Esophagus mucosa (tissue), 1 donor: ENCODE results near the gene MB21D2. TPM values are rescaled to one million over a fixed set of nuclear protein-coding genes. Genes with fewer than 3 reads are reported as not detected.
A peak's percentile ranks its signal among the peaks of the same experiment; 100 is the strongest.
"Not testable (repeated sequence)": the region's sequence is repeated elsewhere in the genome, so short reads cannot be mapped to it uniquely, and the experiment has no call there.

Experiments used
- ATAC-seq: fragments of 200-7000 bp; cut with Tn5 transposase; one replicate; pipeline ENCODE4 v1.9.1; 2020
- total RNA-seq: library from RNA; stranded (reverse); gene quantifications from one replicate; pipeline ENCODE4 v1.2.4, GENCODE V29; 2023
- donor health status: DM: yes; HTN: yes; CAD: no.

The MB21D2 gene
- total RNA-seq, 1 donor from 2014 or later: 2.4 TPM

DNA sequence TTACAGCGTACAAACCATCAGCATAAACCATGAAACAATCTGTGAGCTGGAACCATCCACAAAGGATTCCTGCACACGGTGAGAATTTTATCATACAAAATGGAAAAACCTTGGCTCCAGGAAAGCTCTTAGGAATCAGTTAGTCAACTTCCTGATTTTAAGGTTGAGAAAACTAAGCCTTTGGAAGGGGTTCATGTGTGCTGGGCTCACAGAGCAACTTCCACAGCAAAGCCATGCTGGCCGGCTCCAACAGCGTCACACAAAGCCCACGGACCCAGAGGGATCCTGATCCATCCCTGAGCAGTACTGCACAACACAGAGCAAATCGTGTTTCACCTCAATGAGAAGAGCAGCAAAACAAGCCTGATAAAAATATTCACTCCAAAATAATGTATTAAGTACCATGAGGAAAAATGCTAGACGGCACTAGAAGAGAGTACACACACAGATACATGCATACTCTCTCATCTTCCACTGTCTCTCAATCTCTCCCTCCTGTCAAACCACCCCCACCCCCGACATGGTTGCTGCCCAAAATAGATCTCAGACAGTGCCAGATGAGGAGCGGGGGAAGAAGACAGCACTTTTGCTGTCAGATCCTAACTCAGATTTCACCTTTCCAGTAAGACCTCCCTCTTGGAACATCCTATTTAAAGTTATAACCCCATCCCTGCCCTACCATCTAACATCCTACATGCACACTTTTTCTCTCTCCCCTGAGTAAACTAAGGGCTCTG is 58.6 kb downstream of the MB21D2 start:
- no peak for ATAC-seq

DNA sequence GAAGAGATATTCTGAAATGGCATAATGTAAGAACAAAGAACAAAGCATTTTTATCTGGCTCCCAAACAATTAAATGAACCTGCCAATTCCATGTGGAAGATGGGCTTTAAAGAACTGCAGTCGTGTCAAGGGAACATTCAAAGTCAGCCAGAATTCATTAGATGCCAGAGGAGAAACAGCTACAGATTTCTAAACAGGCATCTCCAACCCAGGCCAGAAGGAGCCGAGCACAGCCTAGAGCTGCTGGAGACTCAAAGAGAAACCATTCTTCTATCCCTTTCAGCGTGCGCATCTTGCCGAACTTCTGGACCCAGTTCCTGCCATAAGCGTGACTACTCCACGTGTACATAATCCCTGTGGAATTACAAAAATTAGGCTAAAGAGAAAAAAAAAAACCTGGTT is 60.4 kb downstream of the MB21D2 start:
- no peak for ATAC-seq

DNA sequence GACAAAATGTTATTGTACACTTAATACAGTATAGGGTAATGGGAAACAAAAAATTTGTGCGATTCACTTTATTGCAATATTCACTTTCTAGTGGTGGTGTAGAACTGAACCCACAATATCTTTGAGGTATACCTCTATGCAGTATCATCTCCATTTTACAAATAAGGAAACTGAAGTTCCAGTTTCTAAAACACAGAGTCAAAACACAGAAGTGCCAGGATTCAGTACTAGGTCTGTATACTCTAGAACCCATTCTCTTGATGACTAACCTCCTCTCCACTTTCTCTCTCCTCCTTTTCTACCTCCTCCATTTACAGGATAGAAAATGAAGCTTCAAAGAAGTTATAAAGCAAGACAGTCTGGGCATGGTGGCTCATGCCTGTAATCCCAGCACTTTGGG is 62.2 kb downstream of the MB21D2 start:
- ATAC-seq: no peak

DNA sequence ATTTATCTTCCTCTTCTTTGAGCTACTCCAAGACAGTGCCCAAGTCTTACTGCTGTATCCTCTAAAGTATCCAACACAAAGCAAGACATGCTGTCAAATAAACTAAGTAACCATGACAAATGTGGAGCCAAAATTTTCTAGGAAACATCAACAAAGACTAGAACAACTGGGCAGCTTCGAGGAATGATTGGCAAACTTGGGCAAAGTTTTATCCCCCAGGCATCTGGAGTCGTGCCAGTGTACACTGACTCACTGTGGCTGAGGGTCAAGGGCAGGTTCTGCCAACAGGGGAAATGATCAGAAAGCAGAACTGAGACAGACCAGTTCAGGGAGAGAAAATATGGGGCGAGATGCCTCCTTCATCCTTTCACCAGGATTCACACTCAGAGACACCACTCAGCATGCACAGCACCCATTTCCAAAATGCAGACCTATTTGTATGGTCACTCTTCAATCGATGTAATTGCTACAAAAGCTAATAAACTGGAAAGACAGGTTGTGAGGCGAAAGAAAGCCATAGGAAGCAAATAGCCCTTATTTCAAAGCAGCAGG is 65.8 kb downstream of the MB21D2 start:
- ATAC-seq: peak; percentile 36

DNA sequence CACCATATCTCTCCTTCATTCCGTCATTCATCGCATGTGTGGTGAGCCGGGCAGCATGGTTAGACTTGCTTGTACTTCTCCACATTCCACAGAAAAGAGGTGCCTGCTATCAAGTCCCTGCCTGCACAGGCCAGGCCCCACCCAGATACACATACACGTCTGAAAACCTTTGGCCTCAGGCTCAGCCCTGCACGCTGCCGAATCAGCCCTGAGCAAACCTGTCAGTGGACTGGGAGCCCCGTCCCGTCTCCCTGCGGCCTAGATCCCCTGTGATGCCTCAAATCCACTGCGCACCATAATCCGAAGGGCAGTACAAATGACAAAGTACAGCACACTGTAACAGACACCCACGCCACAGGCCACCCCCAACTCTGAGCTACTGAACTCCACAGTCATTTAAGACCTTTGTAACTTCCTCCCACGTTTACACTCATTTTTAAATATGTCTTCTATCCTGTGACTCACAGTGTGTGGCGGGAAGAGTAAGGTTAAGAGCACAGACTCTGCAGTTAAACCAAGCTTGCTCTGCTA is 67.1 kb downstream of the MB21D2 start:
- peak; percentile 95 for ATAC-seq

DNA sequence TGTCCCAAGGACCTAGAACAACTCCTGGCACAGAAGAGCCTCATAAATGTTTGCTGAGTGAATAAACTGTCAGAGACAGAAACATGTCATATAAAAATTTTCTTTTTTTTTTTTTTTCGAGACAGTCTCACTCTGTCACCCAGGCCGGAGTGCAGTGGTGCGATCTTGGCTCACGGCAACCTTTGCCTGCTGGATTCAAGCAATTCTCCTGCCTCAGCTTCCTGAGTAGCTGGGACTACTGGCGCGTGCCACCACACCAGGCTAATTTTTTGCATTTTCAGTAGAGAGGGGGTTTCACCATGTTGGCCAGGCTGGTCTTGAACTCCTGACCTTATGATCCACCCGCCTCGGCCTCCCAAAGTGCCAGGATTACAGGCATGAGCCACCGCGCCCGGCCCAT is 67.8 kb downstream of the MB21D2 start:
- ATAC-seq: not testable (repeated sequence)

DNA sequence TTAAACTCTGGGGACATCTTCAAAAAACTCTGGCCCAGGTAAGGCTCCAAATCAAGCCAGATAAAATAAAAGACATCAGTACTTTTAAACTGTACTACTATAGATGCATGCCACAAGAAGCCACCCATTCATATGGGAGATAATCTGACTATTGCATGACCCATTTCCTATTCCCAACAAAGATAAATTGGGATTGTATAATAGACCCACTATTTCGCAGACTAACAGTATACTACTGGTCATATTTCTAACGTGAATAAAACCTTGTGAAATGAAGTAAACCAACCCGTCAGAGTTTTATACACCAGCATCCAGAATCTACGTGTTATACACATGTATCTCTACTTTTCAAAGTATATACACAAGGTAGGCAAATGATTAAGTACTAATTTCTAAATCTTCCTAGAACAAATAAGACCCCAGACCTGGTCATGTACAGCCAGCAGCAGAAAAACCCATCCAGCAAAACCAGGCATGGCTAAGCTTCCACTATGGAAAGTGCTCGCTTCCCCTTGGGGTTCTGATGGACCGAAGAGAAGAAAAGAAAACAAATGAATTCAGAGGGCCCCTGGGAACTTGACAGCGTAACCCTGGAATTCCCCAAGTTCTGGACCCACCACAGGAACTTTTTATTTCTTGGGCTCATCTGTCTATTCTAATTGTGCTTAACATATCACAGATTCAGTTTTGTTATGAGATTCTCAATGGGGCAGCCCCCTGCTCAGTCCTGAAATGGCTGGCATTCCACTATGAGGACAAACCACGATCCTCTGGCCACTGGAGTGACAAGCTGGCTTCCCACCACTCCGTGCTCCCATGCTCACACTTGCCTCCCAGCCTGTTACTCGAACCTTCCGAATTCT is 69.1 kb downstream of the MB21D2 start:
- no peak for ATAC-seq

DNA sequence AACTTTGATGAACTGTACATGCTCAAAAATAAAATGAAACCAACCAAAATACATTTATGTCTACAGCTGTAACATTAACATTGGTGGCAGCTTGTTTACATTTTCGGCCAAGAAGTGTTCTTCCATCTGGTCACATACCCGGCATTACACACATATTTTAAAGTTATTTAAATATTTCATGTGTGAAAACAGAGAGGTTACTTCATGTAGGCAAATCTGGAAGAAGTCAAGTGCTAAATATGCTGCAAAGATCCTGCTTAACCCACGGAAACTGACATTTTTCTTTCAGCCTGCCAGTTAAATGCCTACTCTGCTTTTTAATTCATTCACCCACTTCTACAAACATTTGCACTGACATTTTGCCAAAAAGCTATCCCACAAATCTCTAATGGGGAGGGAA is 69.7 kb downstream of the MB21D2 start:
- no peak for ATAC-seq

DNA sequence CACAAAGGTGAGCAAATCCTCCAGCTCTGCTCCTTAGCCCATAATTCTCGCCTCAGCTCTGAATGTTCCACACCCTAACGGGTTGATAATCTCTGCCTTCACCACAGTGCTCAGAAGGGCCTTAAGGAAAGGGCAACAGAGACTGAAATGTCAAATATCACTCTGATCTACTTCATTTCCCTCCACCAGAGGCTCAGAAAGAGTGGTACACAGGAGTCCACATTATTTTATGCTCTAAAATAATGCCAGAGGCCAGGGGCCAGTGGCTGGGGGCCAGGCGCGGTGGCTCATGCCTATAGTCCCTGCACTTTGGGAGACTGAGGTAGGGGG is 72.2 kb downstream of the MB21D2 start:
- ATAC-seq: no peak

DNA sequence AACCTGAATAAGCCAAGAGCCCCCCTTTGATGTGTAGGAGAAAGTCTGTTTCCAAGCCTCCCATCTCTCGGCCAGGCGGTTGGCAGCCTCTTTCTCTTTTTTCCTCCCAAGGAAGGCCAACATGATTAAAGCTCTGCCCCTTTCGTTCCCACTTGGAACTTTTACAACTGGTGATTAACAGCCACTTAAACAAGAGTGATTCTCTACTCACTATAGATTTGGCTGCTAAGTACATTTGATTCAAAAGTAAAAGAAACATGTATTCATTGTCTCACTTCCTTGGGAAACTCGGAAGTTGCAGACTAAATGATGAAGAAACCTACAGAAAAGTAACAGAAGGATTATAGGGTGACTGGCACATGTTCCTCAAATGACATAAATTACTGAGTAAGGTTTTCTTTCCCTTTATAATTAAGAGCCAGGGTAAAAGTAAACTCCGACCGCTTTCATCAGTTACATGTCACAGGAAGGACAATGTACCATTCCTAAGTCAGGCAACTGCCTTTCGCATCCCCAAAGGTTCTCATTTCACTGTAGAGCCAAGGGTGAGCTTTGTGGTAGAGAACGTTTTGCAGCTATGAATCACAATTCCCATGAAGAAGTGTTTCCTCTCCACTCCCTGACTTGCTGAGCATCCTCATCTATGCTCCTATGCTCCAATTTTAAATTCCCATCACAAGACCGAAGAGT is 72.7 kb downstream of the MB21D2 start:
- ATAC-seq: no peak

DNA sequence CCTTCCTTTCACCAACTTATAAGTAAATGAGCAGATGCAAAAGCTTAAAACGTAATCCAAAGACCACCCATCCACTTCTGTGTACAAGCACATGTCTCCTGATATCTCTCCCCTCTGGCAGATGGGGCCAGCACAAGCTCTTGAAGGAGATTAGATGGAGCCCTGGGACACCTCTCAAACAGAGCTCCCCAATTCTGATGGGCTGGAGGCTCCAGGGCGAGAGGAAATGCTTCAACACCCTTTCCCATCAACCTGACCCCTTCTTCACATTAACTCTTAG is 73.2 kb downstream of the MB21D2 start:
- ATAC-seq: no peak

DNA sequence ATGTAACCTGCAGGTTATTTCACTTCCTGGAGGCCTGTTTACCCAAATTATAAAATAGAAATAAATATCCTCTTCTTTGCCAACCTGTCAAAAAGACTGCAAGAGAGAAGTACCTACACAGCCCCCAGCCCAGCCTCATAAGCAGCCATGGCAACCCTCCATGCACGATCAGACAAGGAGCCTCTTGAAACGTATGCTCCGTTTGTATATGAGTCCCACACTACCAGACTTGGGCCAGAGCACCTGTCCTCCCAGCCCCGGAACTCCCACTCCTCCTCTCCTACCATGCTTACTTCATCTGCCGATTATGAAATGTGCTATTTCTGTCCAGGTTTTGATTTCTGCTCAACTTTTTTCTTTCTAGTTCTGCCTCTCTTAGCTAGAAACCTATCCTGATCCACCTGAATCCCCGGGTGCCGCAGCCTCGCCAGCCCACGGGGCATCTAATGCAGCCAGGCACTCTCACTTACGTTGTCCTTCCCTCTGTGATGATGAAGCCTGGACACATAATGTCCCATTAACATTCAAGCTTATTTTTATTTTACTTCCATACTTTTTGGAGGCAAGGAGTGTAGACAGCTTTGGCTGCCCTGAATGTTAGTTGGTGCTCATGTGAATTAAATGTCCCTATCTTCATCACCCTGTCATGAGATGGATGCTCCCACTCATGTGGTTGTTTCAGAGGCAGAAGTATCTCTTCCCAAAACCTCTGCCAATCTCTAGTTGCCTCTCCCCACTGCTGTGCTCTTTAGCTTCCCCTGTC is 73.8 kb downstream of the MB21D2 start:
- ATAC-seq: no peak

DNA sequence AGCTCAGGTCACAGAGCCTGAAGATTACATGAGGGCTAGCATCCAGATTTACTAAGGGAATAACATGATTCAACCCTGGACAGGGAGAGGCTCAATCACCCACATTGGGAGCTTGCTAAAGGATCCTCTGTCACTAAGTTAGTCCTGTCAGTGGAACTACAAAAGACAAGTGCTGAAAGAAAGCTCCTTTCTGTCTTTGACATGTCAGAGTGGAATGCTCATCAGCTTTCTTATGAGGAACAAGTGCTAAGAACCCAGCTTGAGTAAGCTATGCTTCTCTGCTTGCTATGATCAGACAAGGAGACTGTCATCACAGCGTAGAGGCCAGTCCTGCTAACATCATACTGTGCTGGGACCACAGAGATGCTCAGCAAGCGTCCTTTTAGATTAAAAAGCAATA is 74.5 kb downstream of the MB21D2 start:
- no peak for ATAC-seq

DNA sequence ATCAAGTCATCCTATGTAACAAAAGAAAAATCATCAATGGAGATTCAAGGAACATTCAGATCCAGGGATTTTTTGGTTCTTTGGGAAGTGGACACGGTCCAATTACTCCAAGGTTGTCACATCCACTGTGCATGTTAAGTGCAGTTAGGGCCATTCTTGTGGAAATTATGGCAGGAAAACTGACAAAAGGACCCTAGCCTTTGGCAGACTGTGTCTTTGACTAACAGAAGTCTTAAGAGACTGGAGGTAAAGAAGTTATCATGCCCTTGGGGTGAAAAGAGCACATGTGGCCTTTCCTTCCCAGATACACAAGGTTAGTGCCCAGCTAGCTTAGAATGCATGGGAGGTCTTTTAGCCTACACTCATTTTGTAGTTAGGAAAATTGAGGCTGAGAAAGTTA is 74.9 kb downstream of the MB21D2 start:
- ATAC-seq: no peak

DNA sequence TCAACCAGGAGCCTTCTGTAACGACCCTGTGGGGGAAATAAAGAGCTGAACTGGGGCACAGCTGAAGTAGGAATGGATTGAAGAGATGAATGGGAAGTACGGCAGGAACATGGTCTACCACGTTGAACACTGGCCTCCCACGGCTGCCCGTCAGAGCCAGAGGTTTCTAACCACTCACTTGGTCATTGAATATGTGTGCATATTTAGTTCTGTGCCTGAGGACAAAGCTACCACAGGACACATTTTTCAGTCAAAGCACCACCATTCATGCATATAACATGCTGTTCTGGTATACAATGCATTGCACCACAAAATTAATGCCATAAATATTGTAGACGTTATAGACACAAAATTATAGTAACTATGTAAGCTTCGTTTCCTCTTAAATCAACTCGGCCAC is 75.5 kb downstream of the MB21D2 start:
- ATAC-seq: no peak

DNA sequence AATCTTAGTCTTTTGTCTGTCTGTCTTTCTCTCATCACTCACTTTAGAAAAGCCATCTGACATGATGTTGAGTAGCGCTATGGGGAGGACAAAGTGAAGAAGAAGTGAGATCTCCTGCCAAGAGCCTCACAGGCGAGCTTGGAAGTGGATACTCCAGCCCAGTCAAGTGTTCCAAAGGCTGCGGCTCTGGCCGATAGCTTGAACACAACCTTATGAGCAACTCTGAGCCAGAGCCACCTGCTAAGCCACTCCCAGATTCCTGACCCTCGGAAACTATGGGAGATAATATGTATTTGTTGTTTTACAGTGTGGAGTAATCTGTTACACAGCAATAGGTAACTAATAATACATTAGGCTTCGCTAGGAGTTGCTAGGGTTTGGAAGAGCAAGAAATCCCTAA is 76.2 kb downstream of the MB21D2 start:
- no peak for ATAC-seq

DNA sequence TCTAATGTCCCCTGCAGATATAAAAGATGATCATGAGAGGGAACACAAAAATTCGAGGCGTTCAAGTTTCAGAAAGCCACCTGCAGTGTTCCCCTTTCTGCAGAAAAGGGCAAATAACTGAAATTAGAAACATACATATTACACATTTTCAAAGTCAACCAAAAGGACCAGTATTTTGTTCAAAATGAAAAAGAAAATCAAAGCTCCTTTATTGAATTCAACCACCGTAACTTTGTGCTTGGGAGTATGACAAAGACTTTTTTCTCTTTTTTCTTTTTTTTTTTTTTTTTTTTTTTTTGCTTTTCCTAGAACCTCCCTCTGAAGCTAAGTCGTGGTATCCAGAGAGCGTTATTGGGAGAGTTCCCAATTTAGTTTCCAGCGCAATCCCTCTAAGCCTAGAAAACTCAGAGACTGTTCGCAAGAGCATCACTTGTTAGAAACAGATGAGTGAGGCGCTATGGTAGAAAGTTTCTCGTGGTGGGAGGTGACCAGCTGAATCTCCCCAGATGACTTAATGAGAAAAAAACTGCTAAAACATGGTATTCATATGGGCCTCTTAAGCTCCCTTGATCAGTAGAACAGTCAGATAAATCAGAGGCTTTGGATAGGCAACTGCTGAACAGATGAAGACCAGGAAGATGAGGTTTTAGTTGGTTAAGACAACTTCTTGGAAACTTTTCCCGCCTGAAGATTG is 77.4 kb downstream of the MB21D2 start:
- no peak for ATAC-seq

DNA sequence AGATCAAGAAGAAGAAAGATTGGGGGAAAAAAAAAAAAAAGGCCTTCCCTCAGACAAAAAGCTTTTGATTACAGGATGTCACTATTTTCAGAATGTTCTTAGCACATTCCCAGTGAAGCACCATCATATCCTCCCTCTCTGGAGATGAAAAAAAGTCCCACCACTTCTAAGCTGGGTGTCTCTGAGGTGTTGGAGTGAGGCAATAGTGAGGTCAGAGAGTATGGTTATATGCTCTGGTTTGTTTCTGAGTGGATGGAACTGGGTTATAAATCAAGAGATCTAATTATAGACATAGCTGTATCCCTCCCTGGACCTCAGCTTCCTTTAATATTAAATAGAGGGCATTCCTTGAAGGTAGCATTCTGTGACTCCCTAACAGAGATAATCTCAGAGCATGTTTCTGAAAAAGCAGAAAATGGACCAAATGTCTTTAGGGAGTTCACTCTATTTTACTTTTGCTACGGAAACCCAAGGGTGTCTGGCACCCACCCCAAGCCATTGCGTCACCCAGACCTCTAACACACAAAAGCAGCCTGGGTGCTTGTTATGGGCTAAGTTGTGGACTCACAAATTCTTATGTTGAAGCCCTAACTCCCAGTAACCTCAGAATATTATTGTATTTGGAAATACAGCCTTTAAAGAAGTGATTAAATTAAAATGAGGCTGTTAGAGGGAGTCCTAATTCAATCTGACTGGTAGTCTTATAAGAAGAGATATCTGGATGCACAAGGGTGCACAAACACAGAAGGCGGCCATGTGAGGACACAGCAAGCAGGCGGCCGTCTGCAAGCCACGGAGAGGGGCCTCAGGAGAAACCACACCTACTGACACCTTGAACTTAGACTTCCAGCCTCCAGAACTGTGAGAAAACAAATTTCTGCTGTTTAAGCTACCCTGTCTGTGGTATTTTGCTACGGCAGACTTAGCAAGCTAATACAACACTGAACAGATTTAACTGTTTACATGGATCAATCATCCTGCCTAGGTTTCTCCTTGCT is 81.5 kb downstream of the MB21D2 start:
- ATAC-seq: no peak

DNA sequence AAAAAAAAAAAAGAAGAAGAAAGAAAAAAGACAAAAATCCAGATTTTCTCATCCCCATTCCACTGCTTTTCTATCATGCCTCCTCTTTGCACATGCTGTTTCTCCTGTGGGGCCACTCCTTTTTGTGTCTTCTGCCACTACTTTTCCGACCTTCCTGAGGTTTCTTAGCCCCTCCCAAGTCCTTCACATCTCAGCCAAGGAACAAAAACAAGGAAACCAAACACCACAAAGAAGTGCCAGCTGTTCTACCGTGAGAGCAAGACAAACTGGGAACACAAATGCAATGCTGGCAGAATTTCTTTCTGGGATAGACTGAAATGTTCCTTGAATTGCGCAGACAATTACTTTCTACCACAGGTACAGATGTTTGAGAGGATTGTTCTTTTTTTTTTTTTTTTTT is 83.2 kb downstream of the MB21D2 start:
- no peak for ATAC-seq

DNA sequence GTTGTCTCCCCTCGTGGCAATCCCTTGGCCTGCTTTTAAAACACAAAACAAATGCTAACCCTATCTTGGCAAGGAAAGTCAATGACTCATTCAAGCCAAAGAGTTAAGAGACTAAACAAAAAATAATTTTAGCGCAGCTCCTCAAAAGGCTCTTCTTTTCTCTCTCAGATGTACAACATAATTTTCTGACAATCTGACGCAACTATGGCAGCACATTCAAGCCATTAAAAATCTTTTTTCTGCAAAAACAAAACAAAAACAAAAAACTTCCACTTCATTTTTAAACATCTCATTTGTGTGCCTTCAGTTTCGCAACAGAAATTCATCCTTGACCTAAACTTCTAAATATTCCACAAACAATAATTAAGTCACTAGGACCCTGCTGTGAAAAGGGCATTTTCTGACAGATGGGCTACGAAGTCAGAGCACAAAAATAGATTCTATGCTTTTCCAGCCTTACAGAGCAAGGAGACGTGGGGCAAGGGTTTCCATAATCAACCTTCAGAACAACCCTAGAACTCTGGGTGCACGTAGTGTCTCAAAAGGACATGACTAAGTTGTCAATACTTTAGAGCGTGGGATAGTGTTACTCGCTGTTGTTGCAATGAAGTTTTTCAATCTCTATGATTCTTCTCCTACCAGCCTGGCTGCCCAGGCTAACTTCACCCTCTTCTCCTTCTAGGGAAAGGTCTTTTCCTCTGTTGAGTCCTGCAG is 84.3 kb downstream of the MB21D2 start:
- no peak for ATAC-seq
